ENCODE data around the gene GVQW3. TPM values are rescaled to one million over a fixed set of nuclear protein-coding genes. Genes with fewer than 3 reads are reported as not detected.

The GVQW3 gene
- total RNA-seq (2014; rRNA removed; shearing (Covaris generic)) = 1.1 and 2.1 TPM in 2 replicates

DNA sequence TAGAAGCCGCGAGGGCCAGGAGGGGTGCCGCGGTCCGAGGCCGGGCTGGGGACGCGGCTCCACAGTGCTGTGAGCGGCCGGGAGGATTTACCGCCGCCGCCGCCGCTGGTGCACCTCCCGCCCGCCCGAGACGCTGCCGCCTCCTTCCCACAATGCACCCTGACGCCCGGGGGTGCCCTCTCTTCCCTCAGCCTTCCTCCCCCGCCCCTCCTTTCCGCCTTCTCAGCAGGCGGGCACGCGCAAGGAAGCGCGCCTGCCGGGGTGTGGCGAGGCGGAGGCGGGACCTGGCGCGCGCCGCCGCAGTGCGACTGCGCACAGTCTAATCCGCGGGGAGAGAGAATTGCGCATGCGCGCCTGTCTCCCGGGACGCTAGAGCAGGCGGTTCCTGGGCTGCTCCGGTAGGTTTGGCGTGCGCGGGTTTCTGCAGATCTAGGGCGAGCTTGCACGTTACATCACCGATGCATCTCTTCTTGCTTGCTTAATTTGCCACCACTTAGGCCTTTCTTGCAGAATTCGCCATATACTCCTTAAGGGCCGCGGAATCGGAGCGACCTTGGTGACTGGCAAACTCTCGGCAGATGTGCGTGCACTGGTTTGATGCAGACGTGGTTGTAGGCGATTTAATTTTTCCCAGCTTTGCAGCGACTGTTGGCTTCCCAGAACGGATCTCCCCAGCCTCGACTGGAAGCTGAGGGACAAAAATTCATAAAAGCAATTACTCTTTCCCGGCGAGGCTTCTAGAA lies at the start of gene GVQW3, which contains the start of gene THAP12:
TSS of gene GVQW3 (plus strand) at position 347 of the 743 bp plus-strand sequence. CDS start 506 bp downstream, outside the sequence.
TSS of gene THAP12 (minus strand) at position 156 of the 743 bp plus-strand sequence. CDS start 296 bp downstream, outside the sequence.
- peak; percentile 93 for DNase-seq (ENCODE audit: low spot score)

DNA sequence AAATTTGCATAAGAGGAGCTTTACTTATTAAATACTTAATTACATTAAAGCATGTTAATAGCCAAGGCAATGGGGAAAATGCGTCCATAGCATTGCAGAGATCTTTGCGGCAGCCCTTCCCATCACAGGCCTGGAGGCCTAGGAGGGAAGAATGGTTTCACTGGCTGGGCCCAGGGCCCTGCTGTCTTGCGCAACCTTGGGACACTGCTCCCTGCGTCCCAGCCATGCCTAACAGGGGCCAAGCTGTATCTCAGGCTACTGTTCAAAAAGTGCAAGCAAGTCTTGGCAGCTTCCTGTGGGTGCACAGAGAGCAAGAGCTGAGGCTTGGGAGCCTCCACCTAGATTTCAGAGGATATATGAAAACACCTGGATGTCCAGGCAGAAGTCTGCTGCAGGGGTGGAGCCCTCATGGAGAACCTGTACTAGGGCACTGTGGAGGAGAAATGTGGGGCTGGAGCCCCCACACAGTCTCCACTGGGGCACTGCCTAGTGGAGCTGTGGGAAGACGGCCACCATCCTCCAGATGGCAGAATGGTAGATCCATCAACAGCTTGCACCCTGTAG lies 46.2 kb upstream of the GVQW3 start:
- DNase-seq (ENCODE audit: low spot score) = no peak

DNA sequence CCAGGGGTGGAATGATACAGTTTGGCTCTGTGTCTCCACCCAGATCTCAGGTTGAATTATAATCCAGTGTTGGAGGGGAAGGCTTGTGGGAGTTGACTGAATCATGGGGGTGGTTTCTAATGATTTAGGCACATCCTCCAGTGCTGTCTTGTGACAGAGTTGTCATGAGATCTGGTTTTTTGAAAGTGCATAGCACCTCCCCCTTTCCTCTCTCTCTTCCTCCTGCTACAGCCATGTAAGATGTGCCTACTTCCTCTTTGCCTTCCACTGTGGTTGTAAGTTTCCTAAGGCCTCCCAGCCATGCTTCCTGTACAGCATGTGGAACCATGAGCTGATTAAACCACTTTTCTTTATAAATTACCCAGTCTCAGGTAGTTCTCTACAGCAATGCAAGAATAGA lies 45.3 kb upstream of the GVQW3 start:
- DNase-seq (ENCODE audit: low spot score) = no peak

DNA sequence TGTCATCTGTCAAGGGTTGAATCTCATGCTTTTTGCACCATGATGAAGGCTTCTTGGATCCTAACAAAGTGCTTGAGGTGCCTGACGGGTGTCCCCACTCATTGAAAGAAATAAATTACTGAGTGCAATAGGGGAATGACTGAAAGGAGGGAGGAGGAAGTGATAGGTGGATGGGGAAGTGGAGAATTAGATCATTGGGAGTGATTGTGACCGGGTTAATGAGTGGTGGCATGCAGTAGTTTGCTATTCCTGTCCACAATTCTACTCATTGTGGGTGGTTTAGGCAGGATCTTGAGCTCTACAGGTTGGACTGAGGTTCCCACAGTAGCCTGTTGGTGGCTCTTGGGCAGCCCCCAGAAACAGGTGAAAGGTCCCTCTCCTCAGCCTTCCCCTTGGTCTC lies 44.5 kb upstream of the GVQW3 start:
- no peak for DNase-seq (ENCODE audit: low spot score)

DNA sequence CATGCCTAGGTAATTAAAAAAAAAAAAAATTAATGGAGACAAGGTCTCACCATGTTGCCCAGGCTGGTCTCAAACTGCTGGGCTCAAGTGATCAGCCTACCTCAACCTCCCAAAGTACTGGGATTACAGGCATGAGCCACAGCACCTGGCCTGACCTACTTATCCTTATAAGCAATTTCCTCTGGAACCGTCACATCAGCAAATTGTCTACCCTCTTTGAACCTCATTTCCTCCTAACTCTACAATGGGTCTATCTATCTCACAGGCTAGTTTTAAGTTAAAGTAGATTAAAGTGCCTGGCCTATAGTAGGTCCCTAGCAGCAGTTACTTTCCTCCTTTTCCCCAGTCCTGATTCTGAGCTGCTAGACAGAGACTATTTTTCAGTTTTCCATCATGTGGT lies 43.7 kb upstream of the GVQW3 start:
- no peak for DNase-seq (ENCODE audit: low spot score)

DNA sequence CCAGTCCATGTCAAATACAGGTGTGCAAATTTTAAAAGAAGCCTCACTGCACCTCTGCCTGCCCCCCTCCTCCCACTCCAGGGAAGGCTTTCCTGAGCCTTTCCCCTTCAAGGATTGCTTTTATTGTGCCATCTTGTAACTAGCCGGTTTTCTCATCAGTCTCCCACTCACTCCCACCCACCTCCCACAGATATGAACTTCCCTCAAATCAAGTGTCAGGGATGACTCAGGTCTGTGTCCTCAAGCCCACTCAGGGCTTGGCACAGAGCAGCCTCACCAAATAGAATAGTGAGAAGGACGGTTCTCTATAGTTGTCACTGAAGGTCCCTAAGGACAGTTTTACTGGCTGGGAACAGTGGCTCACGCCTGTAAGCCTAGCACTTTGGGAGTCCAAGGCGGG lies 43.2 kb upstream of the GVQW3 start:
- DNase-seq (ENCODE audit: low spot score) = no peak

DNA sequence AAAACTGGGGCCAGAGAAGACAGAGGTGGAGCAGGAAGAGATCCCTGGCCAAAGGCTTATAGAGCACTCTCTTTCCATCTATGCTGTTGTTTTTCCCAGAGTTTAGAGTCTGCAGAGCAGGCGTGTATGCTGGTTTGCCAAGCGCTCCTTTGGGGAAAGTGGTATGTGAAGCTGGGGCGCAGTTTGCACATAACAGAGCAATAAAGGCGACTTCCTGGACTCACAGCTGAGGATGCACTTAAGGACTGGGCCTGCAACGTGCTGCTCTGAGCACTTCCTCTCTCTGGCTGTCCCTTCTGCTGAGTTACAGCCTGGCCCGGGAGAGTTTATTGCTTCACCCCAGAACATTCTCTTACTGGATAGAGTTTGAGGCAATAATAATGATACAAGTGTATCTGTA lies 41.9 kb upstream of the GVQW3 start:
- no peak for DNase-seq (ENCODE audit: low spot score)

DNA sequence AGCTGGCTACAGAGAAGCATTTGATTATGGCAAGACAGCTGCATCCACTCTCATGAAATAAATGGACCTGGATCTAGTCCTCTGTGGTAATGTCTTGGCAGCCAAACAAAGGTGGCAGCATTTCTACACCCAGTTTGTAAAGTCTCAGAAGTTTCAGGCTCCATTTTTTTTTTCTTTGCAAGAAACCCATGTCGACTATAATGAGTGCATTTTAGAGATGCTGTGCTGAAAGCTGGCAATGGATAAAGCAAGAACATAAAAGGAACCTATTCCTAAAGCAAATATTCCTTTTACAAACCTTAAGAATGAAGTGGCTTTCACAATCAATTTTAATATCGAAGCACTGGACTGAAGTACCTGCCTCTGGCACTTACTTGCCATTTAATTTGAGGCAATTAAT lies 33.7 kb upstream of the GVQW3 start:
- no peak for DNase-seq (ENCODE audit: low spot score)

DNA sequence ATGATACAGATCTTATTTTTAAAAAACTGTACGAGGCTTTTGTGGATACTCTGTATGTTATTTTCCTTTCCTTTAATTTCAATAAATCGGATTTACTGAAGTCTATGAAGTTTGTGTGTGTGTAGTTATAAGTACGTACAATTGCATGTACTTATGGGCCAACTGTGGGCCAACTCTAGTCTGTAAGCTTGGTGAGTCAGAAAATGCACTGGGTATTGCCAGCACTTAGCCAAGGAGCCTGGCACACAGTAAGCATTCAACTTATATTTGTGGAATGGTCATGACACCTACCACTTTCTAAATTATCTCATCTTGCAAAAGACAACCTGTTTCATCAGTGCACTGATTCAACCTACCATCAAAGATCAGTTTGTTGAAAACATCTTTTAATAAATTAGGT lies 32.8 kb upstream of the GVQW3 start:
- DNase-seq (ENCODE audit: low spot score) = no peak

DNA sequence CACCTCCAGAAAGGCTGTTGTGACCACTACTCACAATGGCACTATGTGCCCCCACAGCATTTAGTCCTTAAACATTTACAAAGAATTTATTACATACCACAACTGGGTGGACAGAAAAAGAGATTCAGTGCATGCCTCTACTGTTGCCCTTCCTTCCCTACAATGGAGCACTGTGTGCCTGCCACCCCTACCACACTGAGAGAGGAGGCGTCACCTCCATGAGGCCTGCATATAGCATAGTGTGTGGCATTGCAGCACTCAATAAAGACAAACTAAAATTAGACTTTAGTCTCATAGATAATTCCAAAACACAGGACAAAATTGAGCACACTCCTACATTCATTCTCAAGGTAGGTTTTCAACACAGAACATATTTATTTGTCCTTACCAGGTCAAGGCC lies 26.0 kb upstream of the GVQW3 start:
- DNase-seq (ENCODE audit: low spot score) = no peak

DNA sequence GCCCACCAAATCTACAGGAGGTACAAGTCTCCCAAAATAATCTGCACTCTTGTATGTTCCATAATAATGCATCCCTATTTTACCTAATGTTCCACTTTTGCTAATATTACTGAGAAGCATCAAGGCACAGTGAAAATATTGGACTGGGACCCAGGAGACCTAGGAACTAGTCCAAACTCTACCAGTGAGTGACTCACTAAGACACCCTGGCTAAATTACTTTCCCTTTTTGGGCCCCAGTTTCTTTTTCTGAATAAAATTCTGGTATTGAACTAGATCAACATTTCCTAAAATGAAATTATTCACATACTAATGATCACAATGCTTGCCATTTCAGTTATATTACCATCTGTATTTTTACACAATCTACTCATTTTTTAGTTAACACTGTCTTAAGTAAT lies 19.7 kb upstream of the GVQW3 start:
- no peak for DNase-seq (ENCODE audit: low spot score)

DNA sequence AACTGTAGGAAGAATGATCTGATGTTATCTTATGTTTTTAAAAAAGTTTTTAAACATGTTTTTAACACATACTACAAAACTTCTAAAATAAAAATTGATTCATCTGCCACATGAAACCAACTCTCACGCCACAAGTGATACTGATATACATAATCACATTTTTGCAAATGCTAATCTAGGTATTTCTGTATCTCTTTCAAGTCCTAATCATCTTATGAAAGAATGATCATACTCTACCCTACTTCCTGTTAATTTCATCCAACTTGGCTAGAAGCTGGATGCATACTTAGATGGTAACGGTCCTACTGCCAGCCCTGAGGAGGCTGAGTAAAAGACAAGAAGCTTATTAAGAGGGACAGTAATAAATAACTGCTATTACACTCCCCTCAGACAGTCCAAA lies 19.3 kb upstream of the GVQW3 start:
- no peak for DNase-seq (ENCODE audit: low spot score)

DNA sequence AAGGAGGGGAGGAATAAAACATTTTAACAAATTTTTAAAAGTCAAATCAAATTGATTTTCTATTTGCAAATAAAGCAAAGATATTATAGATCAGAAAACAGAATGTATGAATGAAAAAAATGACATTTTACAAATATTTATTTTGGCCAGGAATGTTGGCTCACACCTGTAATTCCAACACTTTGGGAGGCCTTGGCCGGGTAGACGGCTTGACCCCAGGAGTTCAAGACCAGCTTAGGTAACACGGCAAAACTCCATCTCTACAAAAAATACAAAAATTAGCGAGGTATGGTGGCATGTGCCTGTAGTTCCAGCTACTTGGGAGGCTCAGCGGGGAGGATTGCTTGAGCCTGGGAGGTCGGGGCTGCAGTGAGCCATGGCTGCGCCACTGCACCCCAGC lies 18.4 kb upstream of the GVQW3 start:
- DNase-seq (ENCODE audit: low spot score) = no peak

DNA sequence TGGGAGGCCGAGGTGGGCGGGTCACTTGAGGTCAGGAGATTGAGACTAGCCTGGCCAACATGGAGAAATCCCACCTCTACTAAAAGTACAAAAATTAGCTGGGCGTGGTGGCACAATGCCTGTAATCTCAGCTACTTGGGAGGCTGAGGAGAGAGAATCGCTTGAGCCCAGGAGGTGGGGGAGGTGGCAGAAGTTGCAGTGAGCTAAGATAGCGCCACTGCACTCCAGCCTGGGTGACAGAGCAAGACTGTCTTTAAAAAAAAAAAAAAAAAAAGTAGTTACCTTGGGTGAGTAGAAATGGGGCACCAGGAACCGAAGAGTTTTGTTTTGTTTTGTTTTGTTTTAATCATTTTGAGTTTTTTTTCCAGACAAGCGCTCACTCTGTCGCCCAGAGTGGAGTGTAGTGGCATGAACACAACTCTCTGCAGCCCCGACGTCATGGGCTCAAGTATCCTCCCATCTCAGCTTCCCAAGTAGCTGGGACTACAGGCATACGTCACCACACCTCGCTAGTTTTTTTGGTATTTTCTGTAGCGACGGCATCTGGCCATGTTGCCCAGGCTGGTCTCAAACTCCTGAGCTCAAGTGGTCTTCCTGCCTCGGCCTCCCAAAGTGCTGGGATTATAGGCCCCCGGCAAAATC lies 16.0 kb upstream of the GVQW3 start:
- no peak for DNase-seq (ENCODE audit: low spot score)

DNA sequence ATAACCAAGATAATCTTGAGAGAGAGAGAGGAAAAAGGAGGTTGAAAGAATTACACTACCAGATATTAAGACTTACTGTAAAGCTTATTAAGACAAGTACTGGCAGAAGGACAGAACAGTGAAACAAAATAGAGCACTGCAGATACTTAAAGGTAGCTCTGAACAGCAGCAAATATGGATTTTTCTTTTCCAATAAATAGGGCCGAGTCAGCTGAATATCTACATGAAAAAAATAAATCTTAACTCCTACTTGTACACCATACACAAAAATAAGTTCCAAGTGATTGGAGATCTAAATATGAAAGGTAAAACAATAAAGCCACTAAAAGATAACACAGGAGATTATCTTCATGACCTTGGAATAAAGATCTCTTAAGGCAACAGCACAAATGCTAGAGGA lies 12.6 kb upstream of the GVQW3 start:
- DNase-seq (ENCODE audit: low spot score) = no peak

DNA sequence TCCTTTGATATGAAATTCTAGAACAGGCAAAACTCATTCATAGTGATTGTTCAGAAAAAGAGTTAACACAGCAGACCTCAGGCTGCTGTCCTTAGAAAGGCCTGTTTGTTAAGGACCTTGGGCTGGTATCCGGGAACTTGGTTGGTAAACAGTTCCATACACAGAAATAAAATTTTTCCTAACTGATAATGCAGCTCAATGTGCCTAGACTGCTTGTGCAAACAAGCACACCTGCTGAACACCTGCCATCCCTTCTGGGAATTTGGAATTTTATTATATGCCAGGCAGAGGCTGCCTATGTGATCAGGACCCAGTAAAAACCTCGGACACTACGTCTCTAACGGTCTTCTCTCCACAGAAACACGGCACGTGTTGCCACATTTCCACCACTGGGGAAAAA lies 11.7 kb upstream of the GVQW3 start:
- DNase-seq (ENCODE audit: low spot score) = no peak

DNA sequence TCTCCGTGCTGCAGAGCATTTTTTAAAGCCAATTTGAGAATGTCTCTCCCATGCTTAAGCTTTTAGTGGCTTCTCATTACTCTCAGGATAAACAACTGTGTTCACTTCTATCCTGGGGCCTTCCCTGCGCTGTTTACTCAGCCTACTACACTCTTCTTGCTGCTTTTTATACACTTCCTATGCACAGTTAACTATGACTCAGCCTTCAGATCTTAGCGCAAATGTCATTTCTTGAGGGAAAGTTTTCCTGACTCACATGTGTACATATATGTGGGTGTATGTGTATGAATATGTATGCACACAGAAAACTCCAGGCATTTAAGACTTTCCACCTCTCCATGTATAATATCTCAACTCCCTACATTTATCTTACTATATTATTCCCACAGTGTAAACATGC lies 10.0 kb upstream of the GVQW3 start:
- peak; percentile 71 for DNase-seq (ENCODE audit: low spot score)

DNA sequence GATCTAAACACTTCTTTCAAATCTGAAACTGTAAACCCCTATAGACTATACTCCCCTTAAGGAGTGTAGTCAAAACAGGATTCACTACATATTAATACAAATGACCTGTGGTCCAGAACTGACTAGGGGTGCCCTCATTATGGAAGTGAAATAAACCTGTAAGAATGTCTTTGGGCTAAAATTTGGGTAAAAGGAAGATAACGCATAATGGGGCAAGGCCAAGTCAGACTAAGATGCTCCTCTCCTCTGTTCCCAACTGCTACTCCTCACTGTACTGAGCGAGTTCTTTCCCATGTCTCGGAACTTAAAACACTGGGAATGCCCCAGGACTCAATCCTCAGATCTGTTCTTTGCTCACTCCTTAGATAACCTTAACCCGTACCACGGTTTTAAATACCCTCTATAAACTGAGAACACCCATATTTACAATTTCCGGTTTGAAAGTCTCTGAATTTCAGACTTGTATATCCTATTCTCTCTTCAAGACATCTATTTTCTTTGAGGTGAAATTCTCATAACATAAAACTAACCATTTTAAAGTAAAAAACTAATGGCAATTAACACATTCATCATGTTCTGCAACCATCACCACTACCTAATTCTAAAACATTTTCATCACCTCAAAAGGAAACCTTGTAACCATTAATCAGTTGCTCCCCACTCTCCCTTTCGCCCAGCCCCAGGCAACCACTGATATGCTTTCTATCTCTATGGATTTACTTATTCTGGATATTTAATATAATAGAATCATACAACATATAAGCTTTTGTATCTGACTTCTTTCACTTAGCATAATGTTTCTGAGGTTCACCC lies 4.2 kb upstream of the GVQW3 start:
- no peak for DNase-seq (ENCODE audit: low spot score)

DNA sequence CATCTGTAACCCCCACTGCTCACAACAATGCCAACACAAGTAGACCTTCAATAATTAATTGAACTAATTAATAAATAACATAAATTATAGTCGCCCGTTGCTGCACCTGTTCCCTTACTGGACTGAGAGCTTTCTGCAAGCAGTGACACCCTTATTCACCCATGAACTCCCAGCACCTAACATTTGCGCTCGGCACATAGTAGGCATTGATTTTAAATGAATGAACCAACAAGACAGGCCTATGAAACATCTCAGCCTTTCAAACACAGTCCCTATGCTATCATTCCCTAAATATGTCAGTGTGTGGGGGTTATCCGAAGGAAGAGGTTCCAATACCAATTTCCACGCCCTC lies 1.3 kb upstream of the GVQW3 start:
- no peak for DNase-seq (ENCODE audit: low spot score)

DNA sequence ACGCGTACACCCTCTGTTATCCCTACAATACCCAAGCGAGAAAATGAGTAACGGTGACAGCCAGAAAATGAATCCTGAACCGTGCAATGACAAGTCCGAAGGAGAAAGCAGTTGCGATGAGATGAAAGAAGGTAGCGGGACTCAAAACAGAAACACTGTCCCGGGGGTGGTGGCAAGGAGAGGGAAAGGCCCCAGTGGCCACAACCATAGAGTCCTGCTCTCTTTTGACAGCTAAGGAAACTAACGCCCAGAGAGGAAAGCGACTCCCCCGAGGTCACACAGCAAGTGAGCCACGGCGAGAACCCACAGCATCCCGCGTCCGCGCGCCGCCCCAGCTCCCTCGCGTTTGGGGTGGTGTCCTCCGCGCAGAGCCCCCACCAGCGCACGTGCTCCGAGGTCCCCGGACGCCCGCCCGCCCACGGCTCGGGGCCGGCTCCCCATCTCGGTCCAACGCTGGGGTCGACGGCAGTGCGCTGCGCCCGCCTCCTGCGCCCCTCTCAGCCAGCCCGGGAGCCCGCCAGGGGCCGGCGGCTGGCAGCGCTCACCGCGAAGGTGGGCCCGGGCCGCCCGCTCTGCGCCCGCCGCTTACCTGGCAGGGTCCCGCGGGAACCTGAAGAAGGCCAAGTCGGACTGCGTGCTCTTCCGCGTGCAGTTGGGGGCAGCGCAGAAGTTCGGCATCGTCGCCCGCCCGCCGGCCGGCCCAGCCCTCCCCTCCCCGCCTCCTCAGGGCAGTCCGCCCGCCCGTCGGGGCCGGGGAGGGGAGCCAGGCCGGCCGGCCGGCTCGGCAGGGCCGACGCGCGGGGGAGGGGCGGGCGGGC lies 755 bp upstream of the GVQW3 start:
- DNase-seq (ENCODE audit: low spot score) = peak; percentile 14

DNA sequence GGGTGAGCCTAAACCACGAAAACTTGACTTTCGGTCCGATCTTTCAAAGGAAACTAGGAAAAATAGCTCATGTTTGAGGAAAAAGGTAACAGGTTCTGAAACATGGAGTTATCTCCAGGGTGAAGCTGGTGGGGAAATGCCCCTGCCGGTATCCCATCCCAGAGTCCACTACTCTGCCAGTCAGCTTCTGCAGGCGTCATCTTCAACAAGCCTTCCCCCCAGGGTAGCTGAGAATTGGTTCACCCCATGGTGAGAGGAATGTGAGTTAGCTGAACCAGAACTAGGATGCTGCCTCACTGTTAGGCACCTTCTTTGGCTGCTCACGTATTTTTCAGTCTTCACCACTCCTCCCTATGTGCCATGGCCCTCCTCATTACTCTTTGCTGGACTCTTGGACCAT lies 1.1 kb downstream of the GVQW3 start:
- DNase-seq (ENCODE audit: low spot score) = no peak

DNA sequence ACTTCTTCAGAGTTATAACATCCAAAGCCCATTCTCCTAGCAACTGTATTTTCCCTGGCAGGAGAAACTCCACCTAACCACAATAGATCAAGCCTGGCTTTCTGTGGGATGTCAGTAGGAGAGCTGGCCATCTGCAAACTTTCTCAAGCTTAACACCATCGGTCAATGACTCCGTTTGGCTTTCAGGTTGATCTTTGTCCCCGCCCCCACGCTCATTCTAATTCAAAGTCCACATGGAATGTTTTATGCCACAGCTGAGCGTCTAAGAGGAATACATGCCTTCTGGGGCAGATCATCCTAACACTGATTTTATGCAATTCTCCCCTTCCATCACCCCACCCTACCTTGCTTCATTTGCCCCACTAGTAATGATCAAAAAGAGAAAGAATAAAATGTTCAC lies 4.8 kb downstream of the GVQW3 start:
- no peak for DNase-seq (ENCODE audit: low spot score)
